HG03558 (cell line): ENCODE measurements around the gene OR51B4.
"Not testable (repeated sequence)": the region's sequence is repeated elsewhere in the genome, so short reads cannot be mapped to it uniquely, and the experiment has no call there.

ENCODE experiments used
- ATAC-seq: cut with Tn5 transposase; IDR thresholded peaks from one replicate; pipeline ENCODE4 v1.9.1; 2021; ENCODE audit warnings: moderate number of reproducible peaks; ENCODE audit not compliant: unreplicated experiment; ENCODE audit errors: extremely low read depth

OR51B4 gene

GRCh38 chr11:5276697-5277096 lies 25.0 kb downstream of the OR51B4 start:
- no peak for ATAC-seq

DNA sequence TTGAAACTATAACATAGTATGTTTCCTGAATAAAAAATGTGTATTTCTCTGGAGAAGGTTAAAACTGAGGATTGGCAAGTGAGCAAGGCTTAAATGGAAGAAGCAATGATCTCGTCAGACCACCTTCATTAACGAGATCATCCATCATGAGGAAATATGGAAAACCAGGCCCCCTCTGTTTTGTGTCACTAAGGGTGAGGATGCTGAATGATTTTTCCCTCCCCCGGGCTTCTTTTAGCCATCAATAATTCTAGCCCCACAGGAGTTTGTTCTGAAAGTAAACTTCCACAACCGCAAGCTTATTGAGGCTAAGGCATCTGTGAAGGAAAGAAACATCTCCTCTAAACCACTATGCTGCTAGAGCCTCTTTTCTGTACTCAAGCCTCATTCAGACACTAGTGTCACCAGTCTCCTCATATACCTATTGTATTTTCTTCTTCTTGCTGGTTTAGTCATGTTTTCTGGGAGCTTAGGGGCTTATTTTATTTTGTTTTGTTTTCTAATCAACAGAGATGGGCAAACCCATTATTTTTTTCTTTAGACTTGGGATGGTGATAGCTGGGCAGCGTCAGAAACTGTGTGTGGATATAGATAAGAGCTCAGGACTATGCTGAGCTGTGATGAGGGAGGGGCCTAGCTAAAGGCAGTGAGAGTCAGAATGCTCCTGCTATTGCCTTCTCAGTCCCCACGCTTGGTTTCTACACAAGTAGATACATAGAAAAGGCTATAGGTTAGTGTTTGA lies 26.2 kb downstream of the OR51B4 start:
- no peak for ATAC-seq

DNA sequence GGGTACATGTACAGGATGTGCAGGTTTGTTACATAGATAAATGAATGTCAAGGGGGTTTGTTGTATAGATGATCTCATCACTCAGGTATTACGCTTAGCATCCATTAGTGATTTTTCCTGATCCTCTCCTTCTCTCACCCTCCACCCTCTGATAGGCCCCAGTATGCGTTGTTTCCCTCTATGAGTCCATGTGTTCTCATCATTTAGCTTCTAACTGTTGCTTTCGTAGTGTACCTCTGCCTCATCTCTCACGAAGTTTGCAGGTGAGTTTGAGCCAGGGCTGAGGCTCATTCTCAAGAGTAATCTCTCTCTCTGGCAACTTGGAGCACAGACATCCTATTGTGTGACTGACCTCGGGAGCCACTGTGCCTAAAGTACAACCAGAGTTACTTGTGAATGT lies 27.4 kb downstream of the OR51B4 start:
- no peak for ATAC-seq

DNA sequence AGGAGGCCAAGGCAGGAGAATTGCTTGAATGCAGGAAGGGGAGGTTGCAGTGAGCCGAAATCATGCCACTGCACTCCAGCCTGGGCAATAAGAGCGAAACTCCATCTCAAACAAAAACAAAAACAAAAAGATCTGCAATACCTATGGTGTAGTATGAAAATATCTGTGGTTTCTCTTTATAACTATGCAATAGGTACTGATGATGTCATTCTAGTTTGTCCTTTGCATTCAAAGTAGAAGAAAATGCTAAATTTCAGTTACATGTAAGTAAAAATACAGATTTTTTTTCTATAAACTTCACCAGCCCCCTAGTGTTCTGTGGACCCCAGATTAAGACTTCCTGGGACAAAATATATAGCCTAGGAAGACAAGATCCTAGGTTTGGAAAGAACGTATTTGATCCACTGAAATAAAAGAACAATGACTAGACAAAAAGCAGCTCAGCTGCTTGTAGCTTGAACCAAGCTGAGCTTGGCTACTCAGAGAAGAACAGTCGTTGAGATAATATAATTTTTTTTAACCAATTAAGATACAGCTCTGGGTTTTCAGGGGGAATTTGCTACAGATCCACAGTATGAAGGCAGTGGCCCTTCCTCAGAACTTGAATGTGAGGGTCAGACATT lies 29.2 kb downstream of the OR51B4 start:
- ATAC-seq, result no peak

DNA sequence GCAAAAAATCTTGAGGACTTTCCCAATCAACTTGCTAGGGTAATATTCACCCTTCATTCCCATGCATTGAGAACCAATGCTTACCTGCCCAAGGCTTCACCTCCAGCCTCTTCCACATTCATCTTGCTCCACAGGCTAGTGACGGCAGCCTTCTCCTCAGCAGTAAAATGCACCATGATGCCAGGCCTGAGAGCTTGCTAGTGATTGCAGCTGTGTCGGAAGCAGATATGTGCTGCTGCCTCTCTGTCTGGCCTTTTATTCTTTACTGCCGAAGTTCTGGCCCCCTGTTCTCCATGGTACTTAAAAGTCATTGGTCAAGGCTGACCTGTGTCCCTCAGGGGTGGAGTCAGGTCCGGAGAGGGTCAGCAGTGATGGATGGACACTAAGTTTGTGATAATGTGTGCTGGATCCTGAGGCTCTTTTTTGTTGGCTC lies 32.0 kb downstream of the OR51B4 start, which contains the start of gene HBE1:
TSS of gene HBE1 (minus strand) at position 231 of the 433 bp plus-strand sequence. CDS start at position 176, 55 bp downstream.
- ATAC-seq, result no peak

- ATAC-seq, result no peak
Measured at GRCh38 chr11:5267033-5267563, 34.6 kb downstream of the OR51B4 start.

DNA sequence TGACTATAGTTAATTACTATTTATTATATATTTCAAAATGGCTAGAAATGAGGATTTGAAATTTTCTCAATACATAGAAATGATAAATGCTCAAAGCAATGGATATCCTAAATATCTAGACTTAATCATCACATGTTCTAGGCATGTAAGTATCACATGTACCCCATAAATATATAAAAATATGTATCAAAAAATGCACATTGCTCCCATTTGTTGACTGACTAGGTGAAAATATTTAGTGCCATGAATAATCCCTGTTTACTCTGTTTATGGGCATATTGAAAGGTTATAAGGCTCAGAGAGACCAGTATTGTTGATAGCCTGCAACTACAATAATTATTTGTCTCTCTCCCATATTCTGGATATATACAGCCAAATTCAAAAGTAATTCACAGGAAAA lies 35.1 kb downstream of the OR51B4 start:
- no peak for ATAC-seq

GRCh38 chr11:5265832-5266231 lies 35.9 kb downstream of the OR51B4 start:
- no peak for ATAC-seq

DNA sequence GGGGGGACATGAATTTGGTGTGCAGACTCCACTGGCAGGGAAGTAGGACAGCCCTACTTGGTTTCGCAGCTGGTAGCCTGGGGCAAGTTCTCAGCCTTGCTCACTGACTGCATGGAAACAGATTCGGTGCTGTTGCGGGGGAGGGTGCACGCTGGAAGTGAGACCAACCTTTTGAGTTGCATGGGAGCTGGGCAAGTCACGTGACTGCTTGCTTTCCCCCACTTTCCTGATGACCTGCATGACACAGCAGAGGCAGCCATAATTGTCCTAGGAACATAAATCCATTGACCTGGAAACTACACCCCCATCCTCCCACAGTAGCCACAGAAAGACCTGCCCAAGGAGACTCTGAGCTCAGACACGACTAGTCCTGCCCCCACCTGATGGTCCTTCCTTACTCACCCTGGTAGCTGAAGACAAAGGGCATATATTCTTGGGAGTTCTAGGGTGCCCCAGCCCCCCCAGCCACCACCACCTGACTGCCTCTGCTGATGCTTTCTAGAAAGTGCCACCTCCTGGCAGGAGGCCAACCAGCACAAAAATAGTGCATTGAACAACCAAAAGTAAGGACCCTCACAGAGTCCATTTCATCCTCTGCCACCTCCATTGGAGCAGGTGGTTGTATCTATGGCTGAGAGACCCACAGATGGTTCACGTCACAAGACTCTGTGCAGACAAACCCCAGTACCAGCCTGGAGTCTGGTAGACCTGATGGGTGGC lies 43.0 kb downstream of the OR51B4 start:
- ATAC-seq, result no peak

GRCh38 chr11:5257296-5257695 lies 44.5 kb downstream of the OR51B4 start:
- ATAC-seq, result no peak

DNA sequence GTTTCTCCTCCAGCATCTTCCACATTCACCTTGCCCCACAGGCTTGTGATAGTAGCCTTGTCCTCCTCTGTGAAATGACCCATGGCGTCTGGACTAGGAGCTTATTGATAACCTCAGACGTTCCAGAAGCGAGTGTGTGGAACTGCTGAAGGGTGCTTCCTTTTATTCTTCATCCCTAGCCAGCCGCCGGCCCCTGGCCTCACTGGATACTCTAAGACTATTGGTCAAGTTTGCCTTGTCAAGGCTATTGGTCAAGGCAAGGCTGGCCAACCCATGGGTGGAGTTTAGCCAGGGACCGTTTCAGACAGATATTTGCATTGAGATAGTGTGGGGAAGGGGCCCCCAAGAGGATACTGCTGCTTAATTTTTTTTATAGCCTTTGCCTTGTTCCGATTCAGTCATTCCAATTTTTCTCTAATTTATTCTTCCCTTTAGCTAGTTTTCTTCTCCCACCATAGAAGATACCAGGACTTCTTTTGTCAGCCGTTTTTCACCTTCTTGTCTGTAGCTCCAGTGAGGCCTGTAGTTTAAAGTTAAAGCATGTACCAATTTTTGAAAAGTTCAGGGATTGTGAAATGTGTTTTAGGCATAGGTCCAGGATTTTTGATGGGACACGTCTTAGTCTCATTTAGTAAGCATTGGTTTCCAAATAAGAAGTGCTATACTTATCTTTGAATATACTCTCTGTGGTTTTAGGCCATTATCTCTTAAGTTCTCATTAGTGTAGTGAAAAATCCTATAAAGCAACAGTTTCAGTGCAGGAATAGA lies 46.9 kb downstream of the OR51B4 start, which contains the start of gene HBG2:
TSS of gene HBG2 (minus strand) at position 136 of the 768 bp plus-strand sequence. CDS start at position 83, 53 bp downstream.
- not testable (repeated sequence) for ATAC-seq

DNA sequence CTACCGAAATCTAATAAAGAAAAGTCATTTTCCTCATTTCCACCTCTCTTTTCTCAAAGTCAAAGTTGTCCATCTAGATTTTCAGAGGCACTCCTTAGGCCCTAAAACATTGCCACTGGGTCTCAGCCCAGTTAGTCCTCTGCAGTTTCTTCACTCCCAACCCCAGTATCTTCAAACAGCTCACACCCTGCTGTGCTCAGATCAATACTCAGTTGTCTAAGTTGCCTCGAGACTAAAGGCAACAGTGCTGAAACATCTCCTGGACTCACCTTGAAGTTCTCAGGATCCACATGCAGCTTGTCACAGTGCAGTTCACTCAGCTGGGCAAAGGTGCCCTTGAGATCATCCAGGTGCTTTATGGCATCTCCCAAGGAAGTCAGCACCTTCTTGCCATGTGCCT lies 47.7 kb downstream of the OR51B4 start:
- ATAC-seq, result not testable (repeated sequence)

GRCh38 chr11:5253440-5253839 lies 48.3 kb downstream of the OR51B4 start:
- not testable (repeated sequence) for ATAC-seq

DNA sequence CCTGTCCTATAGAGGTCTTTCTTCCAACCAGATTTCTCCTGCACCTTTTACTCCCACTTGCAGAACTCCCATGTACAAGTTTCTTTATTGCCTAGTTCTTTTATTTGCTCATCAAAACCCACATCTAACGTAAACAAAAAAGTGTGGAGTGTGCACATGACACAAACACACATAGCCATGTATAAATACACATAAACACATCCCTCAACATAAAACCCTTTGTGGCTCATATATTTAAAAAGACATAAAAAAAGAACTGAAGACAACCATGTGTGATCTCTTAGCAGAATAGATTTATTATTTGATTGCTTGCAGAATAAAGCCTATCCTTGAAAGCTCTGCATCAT lies 48.9 kb downstream of the OR51B4 start:
- ATAC-seq, result no peak

- no peak for ATAC-seq
Measured at GRCh38 chr11:5252192-5252918, 49.4 kb downstream of the OR51B4 start.

GRCh38 chr11:5251746-5252145 lies 50.0 kb downstream of the OR51B4 start:
- ATAC-seq, result no peak
